Cardiac fibroblast (primary cell): ENCODE measurements around the gene SEMA4C.

Experiments
- DNase-seq, 2 donors: peaks; one replicate each; pipeline versions ENCODE4 v3.0.0 to v3.0.0-alpha.2; 2010; ENCODE audit warnings: low read depth in 2 of 2
- H3K4me3 ChIP-seq, 2 donors: replicated peaks in 1 of 2; 1 replicate in 1 of 2; 2 replicates in 1 of 2; pipeline ENCODE4 v1.5.1; 2011; ENCODE audit warnings: low read depth in 2 of 2, low read length in 2 of 2, mild to moderate bottlenecking in 2 of 2, moderate library complexity in 1 of 2
- CTCF ChIP-seq: IDR thresholded peaks from one replicate; pipeline ENCODE4 v1.5.1; 2011; ENCODE audit warnings: low read depth, mild to moderate bottlenecking, low read length, inconsistent platforms

Gene SEMA4C

DNA sequence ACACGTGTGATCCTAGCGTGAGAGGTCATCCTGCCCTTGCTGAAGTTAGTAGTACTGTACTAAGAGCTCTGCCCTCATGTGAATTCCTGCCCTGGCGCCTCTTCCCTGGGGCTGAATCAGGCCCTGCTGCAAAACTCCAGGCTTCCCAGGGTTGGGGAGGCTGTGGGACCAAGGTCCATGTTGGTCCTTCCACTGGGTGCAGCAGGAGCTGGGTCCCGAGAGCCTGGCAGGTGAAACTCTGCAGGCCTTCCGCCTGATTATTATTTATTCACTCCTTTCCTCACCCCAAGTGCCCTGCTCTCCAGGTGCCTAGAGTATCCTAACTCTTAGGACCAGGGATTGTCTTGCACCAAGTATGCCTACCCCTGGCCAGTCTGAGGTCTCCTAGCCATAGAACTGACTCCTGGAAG, 59.1 kb downstream of the SEMA4C start:
- TF ChIP-seq CTCF = no peak
- H3K4me3 ChIP-seq = no peak overlapping the region
- DNase-seq = no peak

- DNase-seq = no peak
- H3K4me3 ChIP-seq = no peak overlapping the region
- no peak for TF ChIP-seq CTCF
These were observed 59.7 kb downstream of the SEMA4C start for GRCh38 chr2:96809951-96810782.
